ENCODE data around the gene IFI44. TPM values are rescaled to one million over a fixed set of nuclear protein-coding genes. Genes with fewer than 3 reads are reported as not detected.

The IFI44 gene
- total and polyA plus RNA-seq, 2 of the 8 experiments (the other 6 are each of a cell fraction or from before 2014, with no cell fraction given): not detected

DNA sequence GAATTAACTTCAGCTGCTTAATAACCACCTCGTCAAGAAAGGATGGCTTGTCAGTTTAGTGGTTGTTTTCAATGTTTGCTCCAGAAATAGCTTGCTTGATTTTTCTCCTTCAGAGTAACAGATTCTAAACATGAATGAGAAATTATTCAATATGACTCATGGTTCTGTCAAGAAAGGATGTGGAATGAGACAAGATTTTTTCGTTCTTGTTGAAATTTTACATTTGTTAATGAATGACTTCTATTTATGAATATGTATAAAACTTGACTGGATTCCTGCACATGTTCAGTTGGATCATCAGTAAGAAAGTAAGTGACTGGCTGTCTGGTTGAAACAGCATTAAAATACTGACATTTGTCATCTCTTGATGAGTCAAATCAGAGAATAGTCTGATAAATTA lies 38.3 kb downstream of the IFI44 start:
- no peak overlapping the region for H2BK5ac ChIP-seq (ENCODE audit: low read depth, low read length)
- no peaks in the 10 kb centered on the region for H3K23me2 ChIP-seq (ENCODE audit: low read depth, low read length)
- no peaks in the 10 kb centered on the region for H3K9me3 ChIP-seq (ENCODE audit: insufficient read depth in 2 of 2, low read depth in 1 of 2, low read length in 1 of 2)
- H4K5ac ChIP-seq (ENCODE audit: insufficient read length, low read depth, low read length): no peak overlapping the region
- no peak overlapping the region for H2BK20ac ChIP-seq (ENCODE audit: low read length)
- H2BK15ac ChIP-seq (ENCODE audit: low read length): no peak overlapping the region
- no peak overlapping the region for H4K8ac ChIP-seq (ENCODE audit: extremely low read depth, insufficient read depth, low read length)
- no peaks in the 10 kb centered on the region for H3K4me1 ChIP-seq (replicated peaks in 1 of 4; ENCODE audit: control insufficient read depth in 3 of 4, insufficient read depth in 4 of 4, low read length in 3 of 4)
- no peak overlapping the region for H2AFZ ChIP-seq (ENCODE audit: low read length)
- H2BK120ac ChIP-seq (replicated peaks; ENCODE audit: low read depth, low read length): no peak overlapping the region
- no peaks in the 10 kb centered on the region for H3K79me1 ChIP-seq (ENCODE audit: low read depth, low read length)
- ChIA-PET CTCF (ENCODE audit: partially characterized antibody) (no interaction called here), POLR2A (ENCODE audit: partially characterized antibody) (no interaction called here)
- H4K20me1 ChIP-seq (replicated peaks in 1 of 2; ENCODE audit: control insufficient read depth in 1 of 2, insufficient read depth in 2 of 2, low read length in 2 of 2): no peaks in the 10 kb centered on the region
- no peak overlapping the region for H3K4ac ChIP-seq (replicated peaks; ENCODE audit: insufficient read length, low read depth, low read length)
- H3K9ac ChIP-seq (replicated peaks in 1 of 4; ENCODE audit: extremely low read depth in 1 of 4, low read depth in 3 of 4, low read length in 3 of 4): no peak overlapping the region
- no peaks in the 10 kb centered on the region for H3K27me3 ChIP-seq (replicated peaks in 1 of 4; ENCODE audit: control insufficient read depth in 3 of 4, extremely low read depth in 1 of 4, insufficient read depth in 3 of 4, low read length in 3 of 4)
- H2BK12ac ChIP-seq (ENCODE audit: low read depth, low read length): no peak overlapping the region
- H3K4me3 ChIP-seq (ENCODE audit: extremely low read depth in 1 of 4, insufficient read depth in 2 of 4, low read depth in 3 of 4, low read length in 4 of 4): no peak overlapping the region
- no peaks in the 10 kb centered on the region for H3K36me3 ChIP-seq (ENCODE audit: control insufficient read depth in 2 of 4, insufficient read depth in 4 of 4, low read length in 3 of 4)
- 91% methylated on average over 2 of the region's 2 CpGs; no CpG with 5 or more reads in 1 of the 2 experiments for WGBS, 2 experiments (ENCODE audit: extremely low coverage in 1 of 2, insufficient coverage in 1 of 2, insufficient read length in 1 of 2, insufficient replicate concordance in 2 of 2, low coverage in 1 of 2, low lambda C conversion rate in 2 of 2, missing lambda C conversion rate in 1 of 2)
- H3K56ac ChIP-seq (replicated peaks; ENCODE audit: insufficient read length, low read depth, low read length): no peak overlapping the region
- FAIRE-seq: no peak
- no peak overlapping the region for H3K4me2 ChIP-seq (ENCODE audit: insufficient read depth in 1 of 2, low read depth in 2 of 2, low read length in 2 of 2)
- no peak overlapping the region for H2AK5ac ChIP-seq (ENCODE audit: low read depth, low read length)
- no peak overlapping the region for H3K23ac ChIP-seq (ENCODE audit: insufficient read length)
- H3K18ac ChIP-seq (ENCODE audit: extremely low read depth, low read length): no peak overlapping the region
- H4K91ac ChIP-seq (replicated peaks; ENCODE audit: insufficient read length, low read length): no peak overlapping the region
- H3K79me2 ChIP-seq (ENCODE audit: control insufficient read depth in 1 of 2, insufficient read depth in 2 of 2, low read length in 2 of 2): no peaks in the 10 kb centered on the region
- DNase-seq (ENCODE audit: low read depth in 1 of 2, low spot score in 2 of 2): no peak
- H3K27ac ChIP-seq (ENCODE audit: low read depth, low read length): no peak overlapping the region
- H3K14ac ChIP-seq (ENCODE audit: insufficient read length): no peak overlapping the region
- TF ChIP-seq BACH1 (IDR thresholded peaks at IDR 0.05; ENCODE audit: low read length) (no peak), CTBP2 (IDR thresholded peaks at IDR 0.05; ENCODE audit: borderline replicate concordance, insufficient read depth, insufficient read length, low read length) (no peak), TAF7 (optimal IDR thresholded peaks at IDR 0.05; ENCODE audit: borderline replicate concordance, low read depth, low read length) (no peak), HDAC2 (IDR thresholded peaks at IDR 0.05; ENCODE audit: borderline replicate concordance in 1 of 2, low read depth in 2 of 2, low read length in 2 of 2) (no peak), CHD1 (IDR thresholded peaks at IDR 0.05; ENCODE audit: low read depth, low read length) (no peak), POLR2A (IDR thresholded peaks at IDR 0.05; ENCODE audit: control extremely low read depth in 1 of 2, low read depth in 2 of 2, low read length in 2 of 2) (no peak), NANOG (IDR thresholded peaks at IDR 0.05; ENCODE audit: insufficient read depth, low read depth, low read length, poor library complexity, severe bottlenecking) (no peak), RNF2 (IDR thresholded peaks at IDR 0.05; ENCODE audit: borderline replicate concordance, low read depth, low read length, missing control alignments, poor library complexity, severe bottlenecking) (no peak), RFX5 (IDR thresholded peaks at IDR 0.05; ENCODE audit: borderline replicate concordance, low read depth, low read length) (no peak), RBBP5 (IDR thresholded peaks at IDR 0.05; ENCODE audit: borderline replicate concordance, low read depth, low read length) (no peak), TAF1 (IDR thresholded peaks at IDR 0.05; ENCODE audit: low read depth, low read length) (no peak), CEBPB (IDR thresholded peaks at IDR 0.05; ENCODE audit: low read depth, low read length) (no peak), POU5F1 (IDR thresholded peaks at IDR 0.05; ENCODE audit: low read depth, low read length) (no peak), HDAC6 (IDR thresholded peaks at IDR 0.05; ENCODE audit: low read depth, low read length) (no peak), SIN3A (conservative IDR thresholded peaks at IDR 0.05 in 1 of 2, IDR thresholded peaks at IDR 0.05 in 1 of 2; ENCODE audit: low read depth in 1 of 2, low read length in 2 of 2) (no peak)
